Glutamatergic neuron (in vitro differentiated cells): ENCODE measurements around the gene VOPP1. TPM values are rescaled to one million over a fixed set of nuclear protein-coding genes. Genes with fewer than 3 reads are reported as not detected.

Source experiments
- DNase-seq: peaks from one replicate; pipeline ENCODE4 v3.0.0; 2022
- H3K27ac Mint-ChIP-seq: one replicate; pipeline ENCODE4 v1.8.0; 2020; ENCODE audit warnings: mild to moderate bottlenecking, mixed read lengths, inconsistent platforms; ENCODE audit not compliant: unreplicated experiment
- H3K27me3 Mint-ChIP-seq: one replicate; pipeline ENCODE4 v1.8.0; 2020; ENCODE audit warnings: mild to moderate bottlenecking, moderate library complexity, mixed read lengths, inconsistent platforms; ENCODE audit not compliant: unreplicated experiment
- H3K36me3 Mint-ChIP-seq: one replicate; pipeline ENCODE4 v1.8.0; 2020; ENCODE audit warnings: mild to moderate bottlenecking, mixed read lengths, inconsistent platforms; ENCODE audit not compliant: unreplicated experiment
- H3K4me1 Mint-ChIP-seq: one replicate; pipeline ENCODE4 v1.8.0; 2020; ENCODE audit warnings: mild to moderate bottlenecking, low read depth, mixed read lengths, inconsistent platforms; ENCODE audit not compliant: unreplicated experiment
- H3K4me3 Mint-ChIP-seq: one replicate; pipeline ENCODE4 v1.8.0; 2020; ENCODE audit warnings: mild to moderate bottlenecking, mixed read lengths, inconsistent platforms; ENCODE audit not compliant: unreplicated experiment
- H3K9me3 Mint-ChIP-seq: one replicate; pipeline ENCODE4 v1.8.0; 2020; ENCODE audit warnings: mild to moderate bottlenecking, moderate library complexity, mixed read lengths, inconsistent platforms; ENCODE audit not compliant: unreplicated experiment
- total RNA-seq: library from RNA; stranded (reverse); fragmentation: NEBNext Ultra II Directional; extraction: Animal tissue kit (Norgen Biotek cat#: 25700); gene quantifications from one replicate; pipeline ENCODE4 v1.2.1, GENCODE V29; 2021; ENCODE audit not compliant: unreplicated experiment
- TF ChIP-seq, protein P1 (sequence below): fragments of 200-600 bp; sonication (generic); IDR thresholded peaks from one replicate; pipeline ENCODE4 v1.5.0; 2021; ENCODE audit not compliant: partially characterized antibody, unreplicated experiment

The VOPP1 gene
- total RNA-seq, 1 donor from 2014 or later = 30.6 TPM

DNA sequence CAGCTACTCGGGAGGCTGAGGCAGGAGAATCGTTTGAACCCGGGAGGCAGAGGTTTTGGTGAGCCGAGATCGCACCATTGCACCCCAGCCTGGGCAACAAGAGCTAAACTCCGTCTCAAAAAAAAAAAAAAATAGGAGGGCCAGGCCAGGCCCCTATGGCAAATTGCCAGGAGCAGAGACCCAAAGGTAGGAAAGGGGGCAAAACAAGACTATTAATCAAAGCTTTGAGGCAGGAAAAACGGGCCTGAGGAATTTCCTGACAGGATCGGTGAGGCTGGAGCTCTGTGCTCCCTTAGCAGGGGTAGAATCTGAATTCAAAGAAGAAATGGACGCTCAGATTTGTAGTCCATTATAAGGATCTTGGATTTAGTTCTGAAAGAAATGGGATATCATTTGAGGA is 2.8 kb upstream of the VOPP1 start:
- no peaks in the 10 kb centered on the region for H3K36me3 Mint-ChIP-seq
- H3K27me3 Mint-ChIP-seq = peaks cover 4% of the 10 kb centered on the region
- no peak overlapping the region for H3K27ac Mint-ChIP-seq
- H3K9me3 Mint-ChIP-seq = peaks cover 12% of the 10 kb centered on the region
- H3K4me3 Mint-ChIP-seq = no peak overlapping the region
- H3K4me1 Mint-ChIP-seq = peaks cover 4% of the 10 kb centered on the region
- TF ChIP-seq, protein P1, sequence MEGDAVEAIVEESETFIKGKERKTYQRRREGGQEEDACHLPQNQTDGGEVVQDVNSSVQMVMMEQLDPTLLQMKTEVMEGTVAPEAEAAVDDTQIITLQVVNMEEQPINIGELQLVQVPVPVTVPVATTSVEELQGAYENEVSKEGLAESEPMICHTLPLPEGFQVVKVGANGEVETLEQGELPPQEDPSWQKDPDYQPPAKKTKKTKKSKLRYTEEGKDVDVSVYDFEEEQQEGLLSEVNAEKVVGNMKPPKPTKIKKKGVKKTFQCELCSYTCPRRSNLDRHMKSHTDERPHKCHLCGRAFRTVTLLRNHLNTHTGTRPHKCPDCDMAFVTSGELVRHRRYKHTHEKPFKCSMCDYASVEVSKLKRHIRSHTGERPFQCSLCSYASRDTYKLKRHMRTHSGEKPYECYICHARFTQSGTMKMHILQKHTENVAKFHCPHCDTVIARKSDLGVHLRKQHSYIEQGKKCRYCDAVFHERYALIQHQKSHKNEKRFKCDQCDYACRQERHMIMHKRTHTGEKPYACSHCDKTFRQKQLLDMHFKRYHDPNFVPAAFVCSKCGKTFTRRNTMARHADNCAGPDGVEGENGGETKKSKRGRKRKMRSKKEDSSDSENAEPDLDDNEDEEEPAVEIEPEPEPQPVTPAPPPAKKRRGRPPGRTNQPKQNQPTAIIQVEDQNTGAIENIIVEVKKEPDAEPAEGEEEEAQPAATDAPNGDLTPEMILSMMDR = no peak
- DNase-seq = no peak

DNA sequence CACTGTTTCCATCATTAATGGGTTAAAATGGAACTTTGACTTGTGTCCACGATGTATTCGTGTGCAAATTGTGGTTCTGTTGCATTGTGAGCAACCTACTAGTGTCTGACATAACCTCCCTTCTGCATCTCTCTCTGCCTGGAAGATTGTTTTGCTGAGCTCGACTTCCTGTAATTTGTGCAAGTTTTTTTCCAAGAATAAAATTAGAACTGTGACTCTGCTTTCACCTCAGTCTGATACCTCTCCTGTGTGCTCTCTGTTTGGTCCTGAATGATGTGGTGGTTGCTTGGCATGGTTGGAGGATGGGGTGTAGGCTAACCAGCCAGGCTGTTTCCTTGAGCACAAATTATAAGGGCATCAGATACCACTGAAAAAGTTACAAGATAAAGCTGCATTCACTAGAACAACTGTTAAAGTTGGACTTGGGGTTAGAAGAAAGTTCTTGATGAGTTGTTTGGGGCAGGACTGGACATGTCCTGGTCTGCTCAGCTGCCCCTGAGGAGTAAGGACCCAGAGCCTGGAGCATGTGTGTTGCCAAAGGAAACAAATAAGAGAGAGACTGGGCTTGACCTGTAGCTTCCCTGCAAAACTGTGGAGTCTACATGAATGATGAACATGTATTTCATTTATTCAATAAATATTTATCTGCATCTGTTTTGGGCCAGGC is 1.9 kb upstream of the VOPP1 start:
- peaks cover 13% of the 10 kb centered on the region for H3K9me3 Mint-ChIP-seq
- H3K4me1 Mint-ChIP-seq = peaks cover 7% of the 10 kb centered on the region
- no peak for DNase-seq
- peaks cover 4% of the 10 kb centered on the region for H3K27me3 Mint-ChIP-seq
- peak overlapping the region; percentile 44 for H3K4me3 Mint-ChIP-seq
- H3K36me3 Mint-ChIP-seq = no peaks in the 10 kb centered on the region
- TF ChIP-seq, protein P1 = no peak
- no peak overlapping the region for H3K27ac Mint-ChIP-seq

DNA sequence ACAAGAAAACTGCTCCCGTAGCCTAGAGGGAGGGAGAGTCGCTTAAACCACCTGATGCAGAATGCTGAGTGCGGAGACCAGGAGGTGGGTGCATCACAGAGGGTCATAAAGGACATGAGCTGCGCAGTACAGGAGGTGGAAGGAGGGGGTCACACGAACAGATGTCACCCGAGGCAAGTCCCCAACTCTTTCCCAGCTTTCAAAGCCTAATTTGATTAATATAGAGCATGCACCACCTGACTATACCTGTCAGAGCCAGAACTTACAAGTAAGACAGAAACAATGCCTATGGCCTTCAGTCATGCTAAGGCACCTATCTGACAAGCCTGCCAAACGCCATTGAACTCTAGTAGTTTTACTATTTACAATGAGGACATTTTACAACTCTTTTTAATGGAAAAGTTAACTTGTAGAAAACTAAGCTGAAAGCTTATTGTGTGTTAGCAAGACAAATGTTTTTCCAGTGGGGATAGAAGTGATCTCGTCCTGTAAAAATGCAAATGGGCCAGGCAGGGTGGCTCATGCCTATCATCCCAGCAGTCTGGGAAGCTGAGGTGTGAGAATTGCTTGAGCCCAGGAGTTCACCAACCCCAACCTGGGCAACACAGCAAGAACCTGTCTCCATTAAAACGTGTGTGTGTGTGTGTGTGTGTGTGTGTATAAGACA is 1.1 kb upstream of the VOPP1 start:
- H3K4me3 Mint-ChIP-seq = peak overlapping the region; percentile 85
- TF ChIP-seq, protein P1 = no peak
- no peaks in the 10 kb centered on the region for H3K36me3 Mint-ChIP-seq
- peaks cover 13% of the 10 kb centered on the region for H3K4me1 Mint-ChIP-seq
- peaks cover 4% of the 10 kb centered on the region for H3K27me3 Mint-ChIP-seq
- H3K9me3 Mint-ChIP-seq = peaks cover 13% of the 10 kb centered on the region
- no peak for DNase-seq
- H3K27ac Mint-ChIP-seq = peak overlapping the region; percentile 1

DNA sequence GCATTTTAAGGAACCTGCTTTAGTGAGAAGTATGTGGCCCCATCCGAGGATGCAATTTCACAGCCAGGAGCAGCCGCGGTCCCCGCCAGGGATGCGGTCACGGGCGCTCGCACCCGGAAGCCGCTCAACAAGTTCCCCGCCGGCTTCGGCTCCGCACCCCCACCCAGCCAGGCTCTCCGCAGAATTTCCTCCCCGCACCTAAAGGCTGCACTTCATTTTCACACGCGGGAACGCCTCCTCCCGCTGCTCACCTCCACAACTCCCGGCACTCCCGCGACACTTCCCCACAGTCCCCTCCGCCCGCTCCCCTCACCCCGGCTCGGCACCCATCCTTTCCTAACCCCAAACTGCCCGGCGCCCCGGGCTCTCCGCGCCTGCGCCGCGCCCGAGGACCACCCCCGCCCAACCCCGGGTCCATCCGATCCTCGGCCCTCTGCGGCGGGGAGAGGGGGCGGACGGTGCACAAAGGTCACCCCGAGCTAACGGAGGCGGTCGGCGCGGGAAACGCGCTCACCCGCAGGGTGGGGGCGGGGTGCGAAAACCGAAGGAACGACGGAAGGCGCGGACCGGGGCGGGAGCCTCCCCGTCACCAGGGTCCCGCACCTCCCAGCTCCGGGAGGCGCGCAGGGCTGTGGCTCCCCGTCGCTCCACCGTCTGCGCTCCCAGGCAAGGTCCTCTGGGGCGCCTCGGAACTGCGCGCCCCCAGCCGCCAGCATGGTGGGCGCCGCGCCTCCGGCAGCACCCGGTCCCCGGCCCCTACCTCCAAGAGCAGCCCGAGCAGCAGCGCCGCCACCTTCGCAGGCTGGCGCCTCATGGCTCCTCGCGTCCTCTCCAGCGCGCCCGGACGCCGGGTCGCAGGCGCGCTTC is 558 bp downstream of the VOPP1 start:
- Mint-ChIP-seq H3K27ac (peak overlapping the region; percentile 72), H3K9me3 (peaks cover 13% of the 10 kb centered on the region), H3K27me3 (peaks cover 4% of the 10 kb centered on the region), H3K4me1 (peaks cover 13% of the 10 kb centered on the region), H3K4me3 (peak overlapping the region; percentile 90), H3K36me3 (no peaks in the 10 kb centered on the region)
- TF ChIP-seq, protein P1 = no peak
- peak; percentile 70 for DNase-seq
